K562 (cell line): ENCODE measurements around the gene POU3F3. TPM values are rescaled to one million over a fixed set of nuclear protein-coding genes. Genes with fewer than 3 reads are reported as not detected.

Source experiments
- CC2D1A ChIP-seq: fragments of 450-650 bp; IDR thresholded peaks from 2 replicates; pipeline ENCODE4 v1.6.1; 2017; ENCODE audit warnings: mild to moderate bottlenecking
- FOXP1 ChIP-seq: sonication (generic); formaldehyde crosslinking; IDR thresholded peaks from 2 replicates; pipeline ENCODE4 v1.8.0; 2022; ENCODE audit warnings: mild to moderate bottlenecking, missing genetic modification reagents
- GTF2A2 ChIP-seq: IDR thresholded peaks from 2 replicates; pipeline ENCODE4 v1.6.1; 2016; ENCODE audit warnings: mild to moderate bottlenecking, missing genetic modification characterization, missing compliant biosample characterization
- PHB2 ChIP-seq: fragments of 450-650 bp; IDR thresholded peaks from 2 replicates; pipeline ENCODE4 v1.6.1; 2017; ENCODE audit warnings: low read depth
- POLR2AphosphoS5 ChIP-seq: IDR thresholded peaks from 2 replicates; pipeline ENCODE4 v1.6.1; 2011; ENCODE audit warnings: mild to moderate bottlenecking, low read depth, low read length, moderate library complexity; ENCODE audit not compliant: control insufficient read depth, insufficient read depth
- PTRF ChIP-seq: fragments of 450-650 bp; IDR thresholded peaks from 2 replicates; pipeline ENCODE4 v1.6.1; 2016; ENCODE audit warnings: mild to moderate bottlenecking, missing genetic modification characterization, missing compliant biosample characterization
- SMAD4 ChIP-seq: fragments of 250-450 bp; sonication (Bioruptor Pico); conservative IDR thresholded peaks from 2 replicates; pipeline ENCODE4 v1.8.0; 2021; ENCODE audit warnings: inconsistent platforms, mild to moderate bottlenecking, moderate library complexity
- ZNF41 ChIP-seq: fragments of 250-450 bp; sonication (Bioruptor Pico); conservative IDR thresholded peaks from 2 replicates; pipeline ENCODE4 v1.4.0; 2020; ENCODE audit warnings: mild to moderate bottlenecking
- ZNF695 ChIP-seq: fragments of 450-650 bp; formaldehyde crosslinking; IDR thresholded peaks from 2 replicates; pipeline ENCODE4 v1.4.0; 2020; ENCODE audit warnings: mild to moderate bottlenecking, moderate library complexity
- polyA plus RNA-seq, 8 experiments: library from polyadenylated mRNA; depleted of rRNA in 4 of 8; stranded (reverse) in 5 of 8; unstranded in 3 of 8; fragments of >200 nt; fragmentation: Nextera tagmentation in 2 of 8; fragmentation: Illumina TruSeq in 1 of 8; extraction: Ambion mirVana in 2 of 8; extraction: Trizol in 1 of 8; gene quantifications; 2 replicates each; pipeline versions ENCODE4 v1.2.1 to v1.2.3, GENCODE V29; 2011 to 2014; ENCODE audit warnings: inconsistent platforms in 1 of 8, missing spikeins in 1 of 8
- total RNA-seq, 7 experiments: library from RNA; depleted of rRNA in 6 of 7; stranded (reverse); fragments of >200 nt in 6 of 7; fragmentation: Illumina TruSeq in 2 of 7; extraction: Trizol in 2 of 7; gene quantifications; 2 replicates each; pipeline versions ENCODE4 v1.2.1 to v1.2.3, GENCODE V29; 2011 to 2021; ENCODE audit warnings: low replicate concordance in 1 of 7
- TF ChIP-seq, protein P1 (sequence below), 3 experiments: IDR thresholded peaks in 2 of 3; conservative IDR thresholded peaks in 1 of 3; 2 replicates each; pipeline ENCODE4 v1.5.1; 2011 to 2012; ENCODE audit warnings: low read length in 3 of 3, mild to moderate bottlenecking in 3 of 3, control low read depth in 2 of 3, improper control_type of control experiment in 1 of 3, inconsistent platforms in 1 of 3, low read depth in 1 of 3, mixed read lengths in 1 of 3, moderate library complexity in 1 of 3; ENCODE audit not compliant: insufficient read depth in 2 of 3
- TF ChIP-seq, protein P2 (sequence below), 3 experiments: fragments of 200-800 bp in 1 of 3; sonication (Bioruptor generic) in 1 of 3; sonication (generic) in 1 of 3; formaldehyde crosslinking in 1 of 3; IDR thresholded peaks; 2 replicates each; pipeline versions ENCODE4 v1.6.1 to v1.8.0; 2016 to 2022; ENCODE audit warnings: mild to moderate bottlenecking in 2 of 3, missing compliant biosample characterization in 2 of 3, missing genetic modification characterization in 2 of 3, missing genetic modification reagents in 1 of 3
- TF ChIP-seq, protein P3 (sequence below): sonication (generic); formaldehyde crosslinking; IDR thresholded peaks from 2 replicates; pipeline ENCODE4 v1.5.0; 2020; ENCODE audit warnings: missing genetic modification reagents
- TF ChIP-seq, protein P4 (sequence below): fragments of 250-450 bp; sonication (Bioruptor Pico); IDR thresholded peaks from 2 replicates; pipeline ENCODE4 v1.4.0; 2020; ENCODE audit warnings: borderline replicate concordance

Gene POU3F3
- total and polyA plus RNA-seq, 9 of the 15 experiments (the other 6 are each of a cell fraction or from before 2014, with no cell fraction given): not detected

DNA sequence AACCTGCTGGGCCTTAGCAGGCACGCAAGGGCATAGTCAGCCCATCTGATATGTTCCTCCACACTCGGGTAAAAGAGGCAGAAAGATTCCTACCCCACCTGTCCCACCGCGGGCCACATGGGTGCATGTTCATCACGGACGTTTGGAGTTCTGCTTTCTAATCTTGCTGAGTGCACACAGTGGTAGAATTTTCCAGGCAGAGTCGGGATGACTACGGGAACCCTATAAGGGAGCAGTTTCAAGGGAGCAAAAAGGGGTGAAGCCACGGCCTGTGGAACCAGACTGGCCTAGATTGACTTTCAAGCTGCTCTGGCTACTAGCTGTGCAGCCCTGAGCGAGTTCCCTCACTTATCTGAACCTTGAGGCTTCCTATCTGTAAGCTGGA is 36.8 kb downstream of the POU3F3 start (continued):
- TF ChIP-seq, protein P1, sequence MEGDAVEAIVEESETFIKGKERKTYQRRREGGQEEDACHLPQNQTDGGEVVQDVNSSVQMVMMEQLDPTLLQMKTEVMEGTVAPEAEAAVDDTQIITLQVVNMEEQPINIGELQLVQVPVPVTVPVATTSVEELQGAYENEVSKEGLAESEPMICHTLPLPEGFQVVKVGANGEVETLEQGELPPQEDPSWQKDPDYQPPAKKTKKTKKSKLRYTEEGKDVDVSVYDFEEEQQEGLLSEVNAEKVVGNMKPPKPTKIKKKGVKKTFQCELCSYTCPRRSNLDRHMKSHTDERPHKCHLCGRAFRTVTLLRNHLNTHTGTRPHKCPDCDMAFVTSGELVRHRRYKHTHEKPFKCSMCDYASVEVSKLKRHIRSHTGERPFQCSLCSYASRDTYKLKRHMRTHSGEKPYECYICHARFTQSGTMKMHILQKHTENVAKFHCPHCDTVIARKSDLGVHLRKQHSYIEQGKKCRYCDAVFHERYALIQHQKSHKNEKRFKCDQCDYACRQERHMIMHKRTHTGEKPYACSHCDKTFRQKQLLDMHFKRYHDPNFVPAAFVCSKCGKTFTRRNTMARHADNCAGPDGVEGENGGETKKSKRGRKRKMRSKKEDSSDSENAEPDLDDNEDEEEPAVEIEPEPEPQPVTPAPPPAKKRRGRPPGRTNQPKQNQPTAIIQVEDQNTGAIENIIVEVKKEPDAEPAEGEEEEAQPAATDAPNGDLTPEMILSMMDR (IDR thresholded peaks at IDR 0.05 in 2 of 3, conservative IDR thresholded peaks at IDR 0.05 in 1 of 3; ENCODE audit: insufficient read depth in 2 of 3, low read depth in 1 of 3, low read length in 3 of 3): no peak
- no peak for TF ChIP-seq FOXP1 (CRISPR knock-in tag)
- TF ChIP-seq PTRF (tag): no peak
- no peak for TF ChIP-seq SMAD4 (CRISPR knock-in tag)
- no peak for TF ChIP-seq PHB2
- TF ChIP-seq, protein P2, sequence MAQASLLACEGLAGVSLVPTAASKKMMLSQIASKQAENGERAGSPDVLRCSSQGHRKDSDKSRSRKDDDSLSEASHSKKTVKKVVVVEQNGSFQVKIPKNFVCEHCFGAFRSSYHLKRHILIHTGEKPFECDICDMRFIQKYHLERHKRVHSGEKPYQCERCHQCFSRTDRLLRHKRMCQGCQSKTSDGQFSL (CRISPR knock-in tag; IDR thresholded peaks at IDR 0.05): no peak
- TF ChIP-seq, protein P2 (tag; IDR thresholded peaks at IDR 0.05): no peak
- TF ChIP-seq, protein P3, sequence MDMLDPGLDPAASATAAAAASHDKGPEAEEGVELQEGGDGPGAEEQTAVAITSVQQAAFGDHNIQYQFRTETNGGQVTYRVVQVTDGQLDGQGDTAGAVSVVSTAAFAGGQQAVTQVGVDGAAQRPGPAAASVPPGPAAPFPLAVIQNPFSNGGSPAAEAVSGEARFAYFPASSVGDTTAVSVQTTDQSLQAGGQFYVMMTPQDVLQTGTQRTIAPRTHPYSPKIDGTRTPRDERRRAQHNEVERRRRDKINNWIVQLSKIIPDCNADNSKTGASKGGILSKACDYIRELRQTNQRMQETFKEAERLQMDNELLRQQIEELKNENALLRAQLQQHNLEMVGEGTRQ: no peak
- no peak for TF ChIP-seq CC2D1A
- TF ChIP-seq, protein P4, sequence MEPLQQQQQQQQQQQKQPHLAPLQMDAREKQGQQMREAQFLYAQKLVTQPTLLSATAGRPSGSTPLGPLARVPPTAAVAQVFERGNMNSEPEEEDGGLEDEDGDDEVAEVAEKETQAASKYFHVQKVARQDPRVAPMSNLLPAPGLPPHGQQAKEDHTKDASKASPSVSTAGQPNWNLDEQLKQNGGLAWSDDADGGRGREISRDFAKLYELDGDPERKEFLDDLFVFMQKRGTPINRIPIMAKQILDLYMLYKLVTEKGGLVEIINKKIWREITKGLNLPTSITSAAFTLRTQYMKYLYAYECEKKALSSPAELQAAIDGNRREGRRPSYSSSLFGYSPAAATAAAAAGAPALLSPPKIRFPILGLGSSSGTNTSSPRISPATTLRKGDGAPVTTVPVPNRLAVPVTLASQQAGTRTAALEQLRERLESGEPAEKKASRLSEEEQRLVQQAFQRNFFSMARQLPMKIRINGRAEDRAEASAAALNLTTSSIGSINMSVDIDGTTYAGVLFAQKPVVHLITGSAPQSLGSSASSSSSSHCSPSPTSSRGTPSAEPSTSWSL (CRISPR knock-in tag): no peak
- TF ChIP-seq ZNF41 (CRISPR knock-in tag): no peak
- no peak for TF ChIP-seq GTF2A2 (tag)
- TF ChIP-seq ZNF695 (CRISPR knock-in tag): no peak
- TF ChIP-seq POLR2AphosphoS5: no peak
